GM23248 (cell line): Measurements from ENCODE around the gene NTRK2. TPM values are rescaled to one million over a fixed set of nuclear protein-coding genes. Genes with fewer than 3 reads are reported as not detected.

ENCODE experiments used
- DNase-seq: peaks from one replicate; pipeline ENCODE4 v3.0.0-alpha.2; 2015
- H2AFZ ChIP-seq: fragments of 200-600 bp; sonication (generic); 2 replicates; pipeline ENCODE4 v1.6.1; 2016; ENCODE audit warnings: antibody characterized with exemption
- H3F3A ChIP-seq: fragments of 200-600 bp; sonication (generic); 2 replicates; pipeline ENCODE4 v1.6.1; 2016; ENCODE audit warnings: mild to moderate bottlenecking, antibody characterized with exemption, mixed run types; ENCODE audit not compliant: insufficient read depth
- H3K27ac ChIP-seq: fragments of 200-600 bp; sonication (generic); 2 replicates; pipeline ENCODE4 v1.5.1; 2016; ENCODE audit warnings: mild to moderate bottlenecking
- H3K27me3 ChIP-seq: fragments of 200-600 bp; sonication (generic); replicated peaks from 2 replicates; pipeline ENCODE4 v1.6.1; 2016; ENCODE audit warnings: mild to moderate bottlenecking; ENCODE audit not compliant: insufficient read depth
- H3K36me3 ChIP-seq: fragments of 200-600 bp; sonication (generic); 2 replicates; pipeline ENCODE4 v1.6.1; 2016; ENCODE audit warnings: low read depth, mild to moderate bottlenecking
- H3K4me1 ChIP-seq: fragments of 200-600 bp; sonication (generic); 2 replicates; pipeline ENCODE4 v1.6.1; 2016; ENCODE audit warnings: mild to moderate bottlenecking; ENCODE audit not compliant: insufficient read depth
- H3K4me2 ChIP-seq: fragments of 200-600 bp; sonication (generic); one replicate; pipeline ENCODE4 v1.6.1; 2016; ENCODE audit warnings: mild to moderate bottlenecking; ENCODE audit not compliant: unreplicated experiment
- H3K4me3 ChIP-seq: fragments of 200-600 bp; sonication (generic); 2 replicates; pipeline ENCODE4 v1.5.1; 2016; ENCODE audit warnings: mild to moderate bottlenecking
- H3K79me2 ChIP-seq: fragments of 200-600 bp; sonication (generic); 2 replicates; pipeline ENCODE4 v1.6.1; 2016; ENCODE audit warnings: mild to moderate bottlenecking; ENCODE audit not compliant: insufficient read depth
- H3K9ac ChIP-seq: fragments of 200-600 bp; sonication (generic); 2 replicates; pipeline ENCODE4 v1.6.1; 2016; ENCODE audit warnings: mild to moderate bottlenecking
- H3K9me2 ChIP-seq: fragments of 200-600 bp; sonication (generic); 2 replicates; pipeline ENCODE4 v1.6.1; 2016; ENCODE audit warnings: mixed run types, mild to moderate bottlenecking, moderate library complexity; ENCODE audit not compliant: insufficient read depth
- H3K9me3 ChIP-seq: fragments of 200-600 bp; sonication (generic); one replicate; pipeline ENCODE4 v1.6.1; 2017; ENCODE audit warnings: low read depth
- H4K20me1 ChIP-seq: fragments of 200-600 bp; sonication (generic); 2 replicates; pipeline ENCODE4 v1.6.0; 2016; ENCODE audit not compliant: insufficient read depth
- EZH2 ChIP-seq: fragments of 200-600 bp; sonication (generic); IDR thresholded peaks from 2 replicates; pipeline ENCODE4 v1.6.1; 2018; ENCODE audit warnings: antibody characterized with exemption, mild to moderate bottlenecking; ENCODE audit not compliant: insufficient read depth, poor library complexity, severe bottlenecking
- EZH2phosphoT487 ChIP-seq: fragments of 200-600 bp; sonication (generic); IDR thresholded peaks from 2 replicates; pipeline ENCODE4 v1.6.1; 2018; ENCODE audit warnings: antibody characterized with exemption, moderate library complexity, mild to moderate bottlenecking, low read depth; ENCODE audit not compliant: insufficient read depth
- WGBS, 2 experiments: methylation state at CpG; one replicate each; pipeline ENCODE4 v1.1.6; 2015 to 2017; ENCODE audit warnings: low lambda C conversion rate in 2 of 2, low coverage in 1 of 2; ENCODE audit errors: missing lambda C conversion rate in 2 of 2; 5-methylcytosine and 5-hydroxymethylcytosine counted together
- in situ Hi-C: fragments of 300-500 bp; cut with MboI; formaldehyde crosslinking; loops from 2 replicates; pipeline ENCODE4 v1.15.0; 2020
- polyA plus RNA-seq: library from polyadenylated mRNA; unstranded; fragments of >200 nt; fragmentation: Nextera tagmentation; extraction: Ambion mirVana; gene quantifications from 2 replicates; pipeline ENCODE4 v1.2.1, GENCODE V29; 2016
- total RNA-seq: library from RNA; depleted of rRNA; stranded (reverse); fragments of >200 nt; shearing (Covaris generic); gene quantifications from 2 replicates; pipeline ENCODE4 v1.2.3, GENCODE V29; 2014

The NTRK2 gene
- total and polyA plus RNA-seq, 2 experiments from 2014 or later = not detected

GRCh38 chr9:85007748-85008147 lies 338.2 kb downstream of the NTRK2 start:
- TF ChIP-seq EZH2 (no peak), EZH2phosphoT487 (no peak)
- no peaks in the 10 kb centered on the region for H3K36me3 ChIP-seq
- H3K4me1 ChIP-seq = no peaks in the 10 kb centered on the region
- 42 to 56% methylated on average over 1 of the region's 1 CpG for WGBS, 2 experiments
- H3K9me3 ChIP-seq = no peaks in the 10 kb centered on the region
- H3K9me2 ChIP-seq = no peaks in the 10 kb centered on the region
- no peaks in the 10 kb centered on the region for H3F3A ChIP-seq
- no peak overlapping the region for H3K27ac ChIP-seq
- H3K27me3 ChIP-seq = no peaks in the 10 kb centered on the region
- H2AFZ ChIP-seq = no peak overlapping the region
- no peak overlapping the region for H3K4me3 ChIP-seq
- H3K4me2 ChIP-seq = no peak overlapping the region
- no peaks in the 10 kb centered on the region for H3K79me2 ChIP-seq
- no peaks in the 10 kb centered on the region for H4K20me1 ChIP-seq
- in situ Hi-C loops = no loop called here
- no peak for DNase-seq
- no peak overlapping the region for H3K9ac ChIP-seq

GRCh38 chr9:85008215-85008614 lies 338.7 kb downstream of the NTRK2 start:
- no peaks in the 10 kb centered on the region for H3K79me2 ChIP-seq
- TF ChIP-seq EZH2phosphoT487 (no peak), EZH2 (no peak)
- H3K36me3 ChIP-seq = no peaks in the 10 kb centered on the region
- H3K27me3 ChIP-seq = no peaks in the 10 kb centered on the region
- H3K9ac ChIP-seq = no peak overlapping the region
- H3F3A ChIP-seq = no peaks in the 10 kb centered on the region
- no peak for DNase-seq
- 44 to 45% methylated on average over 3 of the region's 3 CpGs for WGBS, 2 experiments
- no peak overlapping the region for H3K4me2 ChIP-seq
- no peaks in the 10 kb centered on the region for H3K9me2 ChIP-seq
- in situ Hi-C loops = no loop called here
- no peak overlapping the region for H2AFZ ChIP-seq
- H3K27ac ChIP-seq = no peak overlapping the region
- no peak overlapping the region for H3K4me3 ChIP-seq
- H3K9me3 ChIP-seq = no peaks in the 10 kb centered on the region
- no peaks in the 10 kb centered on the region for H4K20me1 ChIP-seq
- no peaks in the 10 kb centered on the region for H3K4me1 ChIP-seq

- Histone ChIP-seq H3K79me2 (no peaks in the 10 kb centered on the region), H3F3A (no peaks in the 10 kb centered on the region), H3K27ac (no peak overlapping the region), H3K9me3 (no peaks in the 10 kb centered on the region), H3K36me3 (no peaks in the 10 kb centered on the region), H3K4me3 (no peak overlapping the region), H3K9ac (no peak overlapping the region), H3K27me3 (no peaks in the 10 kb centered on the region), H3K4me2 (no peak overlapping the region), H4K20me1 (no peaks in the 10 kb centered on the region), H3K4me1 (no peaks in the 10 kb centered on the region), H2AFZ (no peak overlapping the region), H3K9me2 (no peaks in the 10 kb centered on the region)
- DNase-seq = no peak
- TF ChIP-seq EZH2phosphoT487 = no peak
- WGBS, 2 experiments = 41 to 71% methylated on average over 1 of the region's 1 CpG
- in situ Hi-C loops = no loop called here
Measured at GRCh38 chr9:85009251-85009650, 339.7 kb downstream of the NTRK2 start.

- no peak for DNase-seq
- H3K4me1 ChIP-seq = no peaks in the 10 kb centered on the region
- H3K27ac ChIP-seq = no peak overlapping the region
- H4K20me1 ChIP-seq = no peaks in the 10 kb centered on the region
- H3K9ac ChIP-seq = no peak overlapping the region
- 38 to 45% methylated on average over 1 of the region's 1 CpG for WGBS, 2 experiments
- H3K79me2 ChIP-seq = no peaks in the 10 kb centered on the region
- no peaks in the 10 kb centered on the region for H3F3A ChIP-seq
- no peak overlapping the region for H3K4me3 ChIP-seq
- H3K9me2 ChIP-seq = no peaks in the 10 kb centered on the region
- in situ Hi-C loops = no loop called here
- H3K36me3 ChIP-seq = no peaks in the 10 kb centered on the region
- H3K4me2 ChIP-seq = no peak overlapping the region
- no peaks in the 10 kb centered on the region for H3K27me3 ChIP-seq
- no peak overlapping the region for H2AFZ ChIP-seq
- TF ChIP-seq EZH2 = no peak
- TF ChIP-seq EZH2phosphoT487 = no peak
- H3K9me3 ChIP-seq = no peaks in the 10 kb centered on the region
Measured at GRCh38 chr9:85013703-85014102, 344.2 kb downstream of the NTRK2 start.

GRCh38 chr9:85014292-85014691 lies 344.8 kb downstream of the NTRK2 start:
- no peaks in the 10 kb centered on the region for H3K9me3 ChIP-seq
- H3K27me3 ChIP-seq = no peaks in the 10 kb centered on the region
- no peaks in the 10 kb centered on the region for H3K4me1 ChIP-seq
- 54 to 57% methylated on average over 7 of the region's 7 CpGs for WGBS, 2 experiments
- TF ChIP-seq EZH2phosphoT487 (no peak), EZH2 (no peak)
- no peak for DNase-seq
- no peaks in the 10 kb centered on the region for H4K20me1 ChIP-seq
- no peak overlapping the region for H3K4me2 ChIP-seq
- H3K79me2 ChIP-seq = no peaks in the 10 kb centered on the region
- H3F3A ChIP-seq = no peaks in the 10 kb centered on the region
- in situ Hi-C loops = no loop called here
- H3K9ac ChIP-seq = no peak overlapping the region
- no peak overlapping the region for H3K4me3 ChIP-seq
- H3K9me2 ChIP-seq = no peaks in the 10 kb centered on the region
- no peak overlapping the region for H3K27ac ChIP-seq
- no peaks in the 10 kb centered on the region for H3K36me3 ChIP-seq
- H2AFZ ChIP-seq = no peak overlapping the region
